HT1080 (cell line): ENCODE measurements around the gene WNT8B. TPM values are rescaled to one million over a fixed set of nuclear protein-coding genes. Genes with fewer than 3 reads are reported as not detected.

ENCODE experiments used
- DNase-seq: peaks from one replicate; pipeline ENCODE4 v3.0.0-alpha.2; 2015; ENCODE audit warnings: low read depth
- total RNA-seq: library from RNA; depleted of rRNA; stranded (reverse); fragments of >200 nt; shearing (Covaris generic); gene quantifications from 2 replicates; pipeline ENCODE4 v1.2.3, GENCODE V29; 2014; rRNA removed

Gene WNT8B
- total RNA-seq, 1 experiment from 2014 or later: not detected

GRCh38 chr10:100518761-100519241, 56.0 kb downstream of the WNT8B start:
- peak; percentile 64 for DNase-seq

GRCh38 chr10:100519311-100520051, 56.7 kb downstream of the WNT8B start, which contains the start of gene SEC31B:
Gene SEC31B (minus strand): TSS chr10:100519861. CDS start chr10:100516952, 2,909 bp downstream.
- no peak for DNase-seq

- peak; percentile 67 for DNase-seq
These were observed 58.0 kb downstream of the WNT8B start for GRCh38 chr10:100520811-100521210.

- DNase-seq: no peak
These were observed 59.4 kb downstream of the WNT8B start for GRCh38 chr10:100522107-100522801.

GRCh38 chr10:100522945-100523344, 60.1 kb downstream of the WNT8B start:
- no peak for DNase-seq

GRCh38 chr10:100524206-100524605, 61.4 kb downstream of the WNT8B start:
- no peak for DNase-seq

GRCh38 chr10:100524638-100525037, 61.8 kb downstream of the WNT8B start:
- DNase-seq: no peak

GRCh38 chr10:100528123-100528886, 65.5 kb downstream of the WNT8B start:
- peak; percentile 12 for DNase-seq

GRCh38 chr10:100528921-100529474, 66.2 kb downstream of the WNT8B start:
- no peak for DNase-seq

GRCh38 chr10:100529475-100530298, 66.9 kb downstream of the WNT8B start, which contains the start of gene NDUFB8:
Gene NDUFB8 (minus strand): TSS chr10:100529871. CDS start chr10:100529851, 20 bp downstream.
- DNase-seq: peak; percentile 76

- peak; percentile 12 for DNase-seq
These were observed 69.0 kb downstream of the WNT8B start for GRCh38 chr10:100531761-100532160.

Other genes with a start within 250 kb of the WNT8B start
- 30.9 and 32.9 TPM in 2 replicates for gene CHUK, start 233.4 kb upstream of the WNT8B start, total RNA-seq
- 40.1 and 40.2 TPM in 2 replicates for gene CWF19L1, start 195.4 kb upstream of the WNT8B start, total RNA-seq
- gene BLOC1S2, start 176.3 kb upstream of the WNT8B start, total RNA-seq: 70.4 and 79.6 TPM in 2 replicates
- gene PKD2L1, start 132.8 kb upstream of the WNT8B start, total RNA-seq: not detected in 2 replicates
- 149 and 198 TPM in 2 replicates for gene SCD, start 115.8 kb upstream of the WNT8B start, total RNA-seq
- gene SEC31B, start 56.9 kb downstream of the WNT8B start, total RNA-seq: 0.93 and 1.9 TPM in 2 replicates
- gene NDUFB8, start 66.9 kb downstream of the WNT8B start, total RNA-seq: 239 and 289 TPM in 2 replicates
- gene HIF1AN, start 72.9 kb downstream of the WNT8B start, total RNA-seq: 9.0 and 9.8 TPM in 2 replicates